Endothelial cell of umbilical vein (primary cell): ENCODE measurements around the gene KCNIP1. TPM values are rescaled to one million over a fixed set of nuclear protein-coding genes. Genes with fewer than 3 reads are reported as not detected.

Source experiments
- BruUV-seq: library from RNA; stranded (reverse); fragments of 400-500 nt; replicated peaks from 2 replicates; lab custom pipeline; 2021; lab: Mats Ljungman, UMichigan
- CTCF ChIA-PET: fragments of 300-600, 350-600 bp; sonication (Branson Sonifier 250); formaldehyde crosslinking; loops from one replicate; lab custom pipeline; 2021; ENCODE audit warnings: antibody characterized with exemption, inconsistent platforms; lab: Charles Lee
- POLR2A ChIA-PET: fragments of 300-600, 350-600 bp; sonication (Branson Sonifier 250); formaldehyde crosslinking; loops from one replicate; lab custom pipeline; 2021; ENCODE audit warnings: antibody characterized with exemption, inconsistent platforms; lab: Charles Lee
- DNase-seq: peaks from one replicate; pipeline ENCODE4 v3.0.0-alpha.2; 2011; ENCODE audit warnings: low read depth, low spot score
- FAIRE-seq: peaks from 2 replicates; lab custom pipeline; 2011; peaks lifted over from hg19 to GRCh38; lab: Jason Lieb, UNC
- H2AFZ ChIP-seq: 2 replicates; pipeline ENCODE4 v1.6.0; 2012; ENCODE audit warnings: low read depth, low read length, control low read depth, inconsistent platforms
- H3K27ac ChIP-seq: 2 replicates; pipeline ENCODE4 v1.5.1; 2011; ENCODE audit warnings: low read depth, mild to moderate bottlenecking, control low read depth, low read length, moderate library complexity; ENCODE audit not compliant: insufficient read depth
- H3K27me3 ChIP-seq, 2 experiments: 2 replicates each; pipeline versions ENCODE4 v1.6.0 to v1.6.1; 2011; ENCODE audit warnings: low read length in 2 of 2, mixed read lengths in 1 of 2; ENCODE audit not compliant: control insufficient read depth in 2 of 2, insufficient read depth in 2 of 2
- H3K36me3 ChIP-seq, 2 experiments: 2 replicates in 1 of 2; 3 replicates in 1 of 2; pipeline ENCODE4 v1.5.1; 2011; ENCODE audit warnings: low read length in 2 of 2, mild to moderate bottlenecking in 1 of 2, moderate library complexity in 1 of 2; ENCODE audit not compliant: control insufficient read depth in 2 of 2, insufficient read depth in 2 of 2; ENCODE audit errors: extremely low read depth in 1 of 2
- H3K4me1 ChIP-seq: 3 replicates; pipeline ENCODE4 v1.5.1; 2011; ENCODE audit warnings: mild to moderate bottlenecking, low read length; ENCODE audit not compliant: control insufficient read depth, insufficient read depth; ENCODE audit errors: extremely low read depth
- H3K4me2 ChIP-seq: 2 replicates; pipeline ENCODE4 v1.6.1; 2011; ENCODE audit warnings: low read length, control low read depth, mixed read lengths; ENCODE audit not compliant: insufficient read depth
- H3K4me3 ChIP-seq, 3 experiments: fragments of 200-600 bp in 1 of 3; sonication (generic), shearing (Covaris generic) in 1 of 3; replicated peaks in 1 of 3; 2 replicates each; pipeline ENCODE4 v1.5.1; 2011 to 2016; ENCODE audit warnings: control low read depth in 3 of 3, low read length in 3 of 3, mild to moderate bottlenecking in 2 of 3, inconsistent platforms in 1 of 3, low read depth in 1 of 3, moderate library complexity in 1 of 3; ENCODE audit not compliant: insufficient read depth in 1 of 3
- H3K79me2 ChIP-seq: 2 replicates; pipeline ENCODE4 v1.6.0; 2012; ENCODE audit warnings: low read length, inconsistent platforms; ENCODE audit not compliant: control insufficient read depth, insufficient read depth
- H3K9ac ChIP-seq: replicated peaks from 2 replicates; pipeline ENCODE3; 2011; ENCODE audit warnings: low read length, control low read depth; ENCODE audit not compliant: insufficient read depth; ENCODE audit errors: extremely low read depth
- H3K9me1 ChIP-seq: replicated peaks from 3 replicates; pipeline ENCODE4 v1.6.0; 2011; ENCODE audit warnings: mild to moderate bottlenecking, low read length; ENCODE audit not compliant: control insufficient read depth, insufficient read depth; ENCODE audit errors: extremely low read depth
- H3K9me3 ChIP-seq: replicated peaks from 2 replicates; pipeline ENCODE4 v1.5.1; 2012; ENCODE audit warnings: low read length, inconsistent platforms; ENCODE audit not compliant: control insufficient read depth, insufficient read depth
- H4K20me1 ChIP-seq: replicated peaks from 2 replicates; pipeline ENCODE3; 2011; ENCODE audit warnings: mild to moderate bottlenecking, low read length; ENCODE audit not compliant: control insufficient read depth, insufficient read depth; ENCODE audit errors: extremely low read depth
- CTCF ChIP-seq, 2 donors: IDR thresholded peaks; 1 replicate in 1 of 2; 2 replicates in 1 of 2; pipeline ENCODE4 v1.5.1; 2011; ENCODE audit warnings: low read length in 2 of 2, mild to moderate bottlenecking in 2 of 2, moderate library complexity in 2 of 2, control low read depth in 1 of 2, inconsistent platforms in 1 of 2, low read depth in 1 of 2; ENCODE audit not compliant: insufficient read depth in 1 of 2; ENCODE audit errors: extremely low read depth in 1 of 2
- EZH2 ChIP-seq: IDR thresholded peaks from 2 replicates; pipeline ENCODE4 v1.6.1; 2012; ENCODE audit warnings: borderline replicate concordance, low read depth, mild to moderate bottlenecking, moderate library complexity, low read length, inconsistent platforms; ENCODE audit not compliant: severe bottlenecking
- FOS ChIP-seq: IDR thresholded peaks from 2 replicates; pipeline ENCODE4 v1.6.1; 2011; ENCODE audit warnings: mild to moderate bottlenecking, low read length, moderate library complexity, borderline replicate concordance; ENCODE audit not compliant: insufficient read depth
- GATA2 ChIP-seq: IDR thresholded peaks from 2 replicates; pipeline ENCODE4 v1.7.0; 2011; ENCODE audit warnings: low read depth, mild to moderate bottlenecking, moderate library complexity, mixed read lengths, low read length; ENCODE audit not compliant: insufficient read length, insufficient read depth
- JUN ChIP-seq: IDR thresholded peaks from 2 replicates; pipeline ENCODE4 v1.6.1; 2011; ENCODE audit warnings: borderline replicate concordance, low read depth; ENCODE audit not compliant: insufficient read length, insufficient read depth
- MAX ChIP-seq: IDR thresholded peaks from 2 replicates; pipeline ENCODE4 v1.6.1; 2011; ENCODE audit not compliant: insufficient read depth, insufficient read length
- POLR2A ChIP-seq: IDR thresholded peaks from 2 replicates; pipeline ENCODE4 v1.6.1; 2012; ENCODE audit warnings: low read depth, mild to moderate bottlenecking, control low read depth, low read length
- POLR2AphosphoS5 ChIP-seq: IDR thresholded peaks from 2 replicates; pipeline ENCODE4 v1.6.1; 2012; ENCODE audit warnings: low read depth, mild to moderate bottlenecking, control low read depth, low read length, moderate library complexity; ENCODE audit not compliant: insufficient read depth
- dilution Hi-C: fragments of 300-500 bp; cut with MboI; formaldehyde crosslinking; loops from one replicate; pipeline ENCODE4 v1.15.0; 2019; ENCODE audit warnings: low sequenced_read_pairs; ENCODE audit not compliant: extremely low pct_ligation_motif_present
- intact Hi-C: fragments of 100-400 bp; cut with micrococcal nuclease; formaldehyde crosslinking; loops from one replicate; pipeline ENCODE4 v1.10.0; 2022
- polyA plus RNA-seq, 4 experiments: library from polyadenylated mRNA; depleted of rRNA in 3 of 4; stranded (reverse) in 3 of 4; unstranded in 1 of 4; fragments of >200 nt; gene quantifications; 2 replicates each; pipeline versions ENCODE4 v1.2.1 to v1.2.3, GENCODE V29; 2011 to 2012; ENCODE audit warnings: missing spikeins in 1 of 4
- total RNA-seq: library from RNA; stranded (reverse); gene quantifications from 2 replicates; pipeline ENCODE4 v1.2.3, GENCODE V29; 2021

Gene KCNIP1
- total and polyA plus RNA-seq, 2 donors (not counting 3 experiments of a cell fraction or from before 2014, with no cell fraction given): 0.15 TPM; not detected in 1

GRCh38 chr5:170494041-170494440, 9.8 kb upstream of the KCNIP1 start:
- H3K4me3 ChIP-seq: no peak overlapping the region
- no peaks in the 10 kb centered on the region for H4K20me1 ChIP-seq
- DNase-seq (no peak), FAIRE-seq (no peak)
- no peak overlapping the region for H3K9ac ChIP-seq
- no peak overlapping the region for H2AFZ ChIP-seq
- no peaks in the 10 kb centered on the region for H3K9me1 ChIP-seq
- H3K4me1 ChIP-seq: peaks cover 15% of the 10 kb centered on the region
- H3K9me3 ChIP-seq: no peaks in the 10 kb centered on the region
- ChIA-PET CTCF (no interaction called here), POLR2A (no interaction called here)
- BruUV-seq: no TSS peak
- H3K27ac ChIP-seq: no peak overlapping the region
- no peak overlapping the region for H3K4me2 ChIP-seq
- TF ChIP-seq CTCF (IDR thresholded peaks at IDR 0.05; ENCODE audit: extremely low read depth in 1 of 2, insufficient read depth in 1 of 2, low read depth in 1 of 2, low read length in 2 of 2) (no peak), MAX (no peak), POLR2A (no peak), FOS (no peak), POLR2AphosphoS5 (no peak), GATA2 (no peak), EZH2 (no peak), JUN (no peak)
- H3K79me2 ChIP-seq: no peaks in the 10 kb centered on the region
- H3K27me3 ChIP-seq: peaks cover 0 to 3% of the 10 kb centered on the region in 2 experiments
- dilution Hi-C loops: no loop called here
- intact Hi-C loops: loop anchor here (5.0 to 10.0 kb wide), 3 partner anchors 108 to 342 kb away; no protein-coding TSS in a partner anchor
- H3K36me3 ChIP-seq: no peaks in the 10 kb centered on the region
